Hepatocyte (in vitro differentiated cells): Measurements from ENCODE around the gene ALG11. TPM values are rescaled to one million over a fixed set of nuclear protein-coding genes. Genes with fewer than 3 reads are reported as not detected.

Source experiments
- DNase-seq: peaks from one replicate; pipeline ENCODE4 v3.0.0-alpha.2; 2016; ENCODE audit warnings: low spot score
- H2AFZ ChIP-seq: fragments of 200-600 bp; sonication (generic); 2 replicates; pipeline ENCODE4 v1.6.0; 2016; ENCODE audit warnings: antibody characterized with exemption, mild to moderate bottlenecking
- H3K27ac ChIP-seq: fragments of 200-600 bp; sonication (generic); 2 replicates; pipeline ENCODE4 v1.5.1; 2016; ENCODE audit warnings: mild to moderate bottlenecking
- H3K27me3 ChIP-seq: fragments of 200-600 bp; sonication (generic); 2 replicates; pipeline ENCODE4 v1.6.1; 2016
- H3K36me3 ChIP-seq: fragments of 200-600 bp; sonication (generic); replicated peaks from 2 replicates; pipeline ENCODE4 v1.5.1; 2016; ENCODE audit warnings: low read depth; ENCODE audit not compliant: insufficient read depth
- H3K4me1 ChIP-seq: fragments of 200-600 bp; sonication (generic); 2 replicates; pipeline ENCODE4 v1.5.1; 2016; ENCODE audit warnings: mild to moderate bottlenecking, moderate library complexity; ENCODE audit not compliant: insufficient read depth
- H3K4me2 ChIP-seq: fragments of 200-600 bp; sonication (generic); 2 replicates; pipeline ENCODE4 v1.6.0; 2016
- H3K4me3 ChIP-seq: fragments of 200-600 bp; sonication (generic); 2 replicates; pipeline ENCODE4 v1.5.1; 2016; ENCODE audit warnings: mild to moderate bottlenecking
- H3K79me2 ChIP-seq: fragments of 200-600 bp; sonication (generic); 2 replicates; pipeline ENCODE4 v1.6.0; 2017; ENCODE audit warnings: mild to moderate bottlenecking
- H3K9me2 ChIP-seq: fragments of 200-600 bp; sonication (generic); replicated peaks from 2 replicates; pipeline ENCODE4 v1.6.0; 2017; ENCODE audit warnings: mild to moderate bottlenecking; ENCODE audit not compliant: insufficient read depth
- H3K9me3 ChIP-seq: fragments of 200-600 bp; sonication (generic); 2 replicates; pipeline ENCODE4 v1.5.1; 2016; ENCODE audit warnings: low read depth, mild to moderate bottlenecking
- H4K20me1 ChIP-seq: fragments of 200-600 bp; sonication (generic); 2 replicates; pipeline ENCODE4 v1.6.0; 2016; ENCODE audit warnings: mild to moderate bottlenecking; ENCODE audit not compliant: insufficient read depth, poor library complexity, severe bottlenecking
- CTCF ChIP-seq: fragments of 200-600 bp; sonication (generic); IDR thresholded peaks from 2 replicates; pipeline ENCODE4 v1.5.1; 2016; ENCODE audit warnings: antibody characterized with exemption, mild to moderate bottlenecking; ENCODE audit not compliant: poor library complexity
- EZH2 ChIP-seq: fragments of 200-600 bp; sonication (generic); IDR thresholded peaks from 2 replicates; pipeline ENCODE4 v1.6.1; 2016; ENCODE audit warnings: antibody characterized with exemption, mild to moderate bottlenecking, borderline replicate concordance
- EZH2phosphoT487 ChIP-seq: fragments of 200-600 bp; sonication (generic); IDR thresholded peaks from one replicate; pipeline ENCODE4 v1.6.1; 2018; ENCODE audit warnings: antibody characterized with exemption, mild to moderate bottlenecking, low read depth, moderate library complexity; ENCODE audit not compliant: unreplicated experiment, severe bottlenecking
- WGBS: methylation state at CpG from one replicate; pipeline ENCODE4 v1.1.6; 2016; ENCODE audit warnings: low lambda C conversion rate; ENCODE audit errors: missing lambda C conversion rate; 5-methylcytosine and 5-hydroxymethylcytosine counted together
- polyA plus RNA-seq: library from polyadenylated mRNA; unstranded; fragments of >200 nt; fragmentation: Nextera tagmentation; extraction: Ambion mirVana; gene quantifications from 2 replicates; pipeline ENCODE4 v1.2.1, GENCODE V29; 2016
- total RNA-seq: library from RNA; depleted of rRNA; stranded (reverse); fragments of >200 nt; gene quantifications from 2 replicates; pipeline ENCODE4 v1.2.3, GENCODE V29; 2014

ALG11 gene, protein sequence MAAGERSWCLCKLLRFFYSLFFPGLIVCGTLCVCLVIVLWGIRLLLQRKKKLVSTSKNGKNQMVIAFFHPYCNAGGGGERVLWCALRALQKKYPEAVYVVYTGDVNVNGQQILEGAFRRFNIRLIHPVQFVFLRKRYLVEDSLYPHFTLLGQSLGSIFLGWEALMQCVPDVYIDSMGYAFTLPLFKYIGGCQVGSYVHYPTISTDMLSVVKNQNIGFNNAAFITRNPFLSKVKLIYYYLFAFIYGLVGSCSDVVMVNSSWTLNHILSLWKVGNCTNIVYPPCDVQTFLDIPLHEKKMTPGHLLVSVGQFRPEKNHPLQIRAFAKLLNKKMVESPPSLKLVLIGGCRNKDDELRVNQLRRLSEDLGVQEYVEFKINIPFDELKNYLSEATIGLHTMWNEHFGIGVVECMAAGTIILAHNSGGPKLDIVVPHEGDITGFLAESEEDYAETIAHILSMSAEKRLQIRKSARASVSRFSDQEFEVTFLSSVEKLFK
- total RNA-seq (50.0 and 54.1 TPM in 2 replicates), polyA plus RNA-seq (26.0 and 33.9 TPM in 2 replicates)

DNA sequence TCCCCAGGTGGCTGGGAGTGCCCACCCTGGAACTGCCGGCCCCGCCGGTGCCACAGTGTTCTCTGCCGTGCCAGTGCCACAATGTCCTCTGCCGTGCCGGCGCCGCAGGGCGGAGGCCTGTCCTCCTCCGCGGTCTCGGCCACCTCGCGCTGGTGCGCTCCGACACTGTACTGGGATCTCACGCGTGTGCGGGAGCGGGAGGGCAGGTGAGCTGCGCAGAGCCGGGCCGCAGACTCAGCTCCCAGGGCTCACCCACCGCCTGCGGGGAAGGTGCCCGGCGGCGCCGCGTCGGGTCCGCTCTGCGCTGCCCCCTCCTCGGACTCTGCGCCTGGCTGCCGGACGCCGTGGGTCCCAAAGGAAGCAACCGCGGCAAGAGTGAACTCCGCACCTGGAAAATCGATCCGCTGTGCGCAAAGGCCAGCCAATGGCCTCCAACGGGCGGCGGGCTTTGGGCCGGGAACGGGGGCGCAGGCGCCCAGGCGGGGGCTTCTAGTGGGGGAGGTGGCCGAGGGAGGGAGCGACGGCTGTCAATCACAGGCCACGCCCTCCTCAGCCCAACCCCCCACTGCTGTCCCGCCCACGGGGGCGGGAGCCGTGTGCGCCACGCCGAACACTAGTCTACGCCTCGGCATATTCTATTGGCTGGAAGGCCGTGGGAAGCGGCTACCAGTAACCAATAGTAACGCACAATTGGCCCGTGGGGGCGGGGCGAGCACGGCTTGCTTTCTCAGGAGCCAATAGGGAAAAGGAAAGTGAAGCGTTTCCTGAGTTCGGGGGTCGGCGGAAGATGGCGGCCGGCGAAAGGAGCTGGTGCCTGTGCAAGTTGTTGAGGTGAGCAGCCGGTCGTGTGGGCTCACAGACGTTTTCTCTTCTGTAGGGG, at the start of gene ALG11:
TSS of gene ALG11 (plus strand) at position 767 of the 880 bp plus-strand sequence. CDS start at position 788, 21 bp downstream.
- H3K36me3 ChIP-seq = no peaks in the 10 kb centered on the region
- peak within 1 kb of the TSS; percentile 51 for H3K4me3 ChIP-seq
- peak within 1 kb of the TSS; percentile 71 for H2AFZ ChIP-seq
- WGBS = 1% methylated on average over 57 of the region's 82 CpGs
- no peaks in the 10 kb centered on the region for H3K27me3 ChIP-seq
- DNase-seq = peak; percentile 99
- TF ChIP-seq EZH2phosphoT487 (no peak), CTCF (no peak), EZH2 (no peak)
- H4K20me1 ChIP-seq = no peaks in the 10 kb centered on the region
- peaks cover 24% of the 10 kb centered on the region for H3K4me1 ChIP-seq
- peak within 1 kb of the TSS; percentile 72 for H3K27ac ChIP-seq
- H3K9me3 ChIP-seq = no peaks in the 10 kb centered on the region
- peak within 1 kb of the TSS; percentile 89 for H3K4me2 ChIP-seq
- H3K79me2 ChIP-seq = peaks cover 91% of the 10 kb centered on the region
- H3K9me2 ChIP-seq = no peaks in the 10 kb centered on the region

DNA sequence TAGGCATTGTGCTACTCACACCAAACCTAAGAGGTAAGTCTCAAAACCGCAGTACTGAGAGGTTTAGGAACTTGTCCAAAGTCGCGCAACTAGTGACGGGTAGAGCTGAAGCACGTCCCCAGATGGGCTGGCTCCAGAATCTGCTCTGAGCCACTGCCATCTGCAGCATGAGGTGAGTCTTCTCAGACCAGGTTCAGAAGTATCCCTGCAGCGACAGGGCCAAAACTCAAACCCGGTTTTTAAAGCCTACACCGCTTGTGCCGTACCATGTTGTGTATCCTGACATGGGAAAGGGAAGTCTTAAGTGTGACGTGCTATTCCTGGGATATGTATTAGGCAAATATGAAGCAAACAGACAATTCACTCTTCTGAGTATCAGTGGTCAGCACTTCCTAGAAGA, 46.0 kb upstream of the ALG11 start:
- Histone ChIP-seq H3K9me2 (no peaks in the 10 kb centered on the region), H3K79me2 (peaks cover 3% of the 10 kb centered on the region), H2AFZ (no peak overlapping the region), H3K4me2 (no peak overlapping the region), H3K27me3 (no peaks in the 10 kb centered on the region), H3K27ac (no peak overlapping the region), H3K4me3 (no peak overlapping the region), H3K36me3 (no peaks in the 10 kb centered on the region), H3K4me1 (peaks cover 3% of the 10 kb centered on the region), H3K9me3 (no peaks in the 10 kb centered on the region), H4K20me1 (no peaks in the 10 kb centered on the region)
- no peak for DNase-seq
- 92% methylated on average over 10 of the region's 10 CpGs for WGBS
- no peak for TF ChIP-seq EZH2

- no peak overlapping the region for H2AFZ ChIP-seq
- no peaks in the 10 kb centered on the region for H4K20me1 ChIP-seq
- H3K27ac ChIP-seq = no peak overlapping the region
- no peak overlapping the region for H3K4me3 ChIP-seq
- TF ChIP-seq EZH2phosphoT487 (no peak), EZH2 (no peak), CTCF (no peak)
- no peak for DNase-seq
- H3K36me3 ChIP-seq = no peaks in the 10 kb centered on the region
- no peaks in the 10 kb centered on the region for H3K27me3 ChIP-seq
- H3K79me2 ChIP-seq = peaks cover 10% of the 10 kb centered on the region
- no peaks in the 10 kb centered on the region for H3K4me1 ChIP-seq
- no peaks in the 10 kb centered on the region for H3K9me2 ChIP-seq
- 89% methylated on average over 8 of the region's 8 CpGs for WGBS
- H3K9me3 ChIP-seq = no peaks in the 10 kb centered on the region
- no peak overlapping the region for H3K4me2 ChIP-seq
Measured at GRCh38 chr13:51967482-51968446, 44.4 kb upstream of the ALG11 start.
